HL-60 (cell line): ENCODE data around the gene NF1.

Experiments used
- DNase-seq, 2 experiments: peaks; one replicate each; pipeline ENCODE4 v3.0.0-alpha.2; 2010 to 2020; ENCODE audit warnings: low read depth in 1 of 2, low spot score in 1 of 2
- H3K27ac ChIP-seq: fragments of 250-450 bp; sonication (Bioruptor Pico); replicated peaks from 2 replicates; pipeline ENCODE4 v1.5.1; 2020; ENCODE audit warnings: mild to moderate bottlenecking, moderate library complexity
- H3K27me3 ChIP-seq: fragments of 250-450 bp; sonication (Bioruptor Pico); 2 replicates; pipeline ENCODE4 v1.5.1; 2021; ENCODE audit warnings: mild to moderate bottlenecking, moderate library complexity; ENCODE audit not compliant: insufficient read depth, poor library complexity, severe bottlenecking
- H3K4me3 ChIP-seq: replicated peaks from 2 replicates; pipeline ENCODE4 v1.5.1; 2011; ENCODE audit warnings: mild to moderate bottlenecking, control low read depth, low read length; ENCODE audit not compliant: insufficient read depth
- GABPA ChIP-seq: IDR thresholded peaks from 2 replicates; pipeline ENCODE4 v1.6.1; 2012; ENCODE audit warnings: low read depth
- POLR2AphosphoS5 ChIP-seq: IDR thresholded peaks from 2 replicates; pipeline ENCODE4 v1.6.1; 2012; ENCODE audit warnings: low read depth
- REST ChIP-seq: IDR thresholded peaks from 2 replicates; pipeline ENCODE4 v1.6.1; 2012; ENCODE audit warnings: low read depth; ENCODE audit not compliant: insufficient replicate concordance
- SPI1 ChIP-seq: IDR thresholded peaks from 2 replicates; pipeline ENCODE4 v1.6.1; 2012; ENCODE audit warnings: low read depth, mild to moderate bottlenecking, borderline replicate concordance
- TF ChIP-seq, protein P1 (sequence below): IDR thresholded peaks from one replicate; pipeline ENCODE4 v1.5.1; 2011; ENCODE audit warnings: low read length, control low read depth, inconsistent platforms; ENCODE audit not compliant: insufficient read depth

NF1 gene

GRCh38 chr17:31272803-31273202 is 178.0 kb downstream of the NF1 start:
- no peak for TF ChIP-seq REST
- TF ChIP-seq, protein P1, sequence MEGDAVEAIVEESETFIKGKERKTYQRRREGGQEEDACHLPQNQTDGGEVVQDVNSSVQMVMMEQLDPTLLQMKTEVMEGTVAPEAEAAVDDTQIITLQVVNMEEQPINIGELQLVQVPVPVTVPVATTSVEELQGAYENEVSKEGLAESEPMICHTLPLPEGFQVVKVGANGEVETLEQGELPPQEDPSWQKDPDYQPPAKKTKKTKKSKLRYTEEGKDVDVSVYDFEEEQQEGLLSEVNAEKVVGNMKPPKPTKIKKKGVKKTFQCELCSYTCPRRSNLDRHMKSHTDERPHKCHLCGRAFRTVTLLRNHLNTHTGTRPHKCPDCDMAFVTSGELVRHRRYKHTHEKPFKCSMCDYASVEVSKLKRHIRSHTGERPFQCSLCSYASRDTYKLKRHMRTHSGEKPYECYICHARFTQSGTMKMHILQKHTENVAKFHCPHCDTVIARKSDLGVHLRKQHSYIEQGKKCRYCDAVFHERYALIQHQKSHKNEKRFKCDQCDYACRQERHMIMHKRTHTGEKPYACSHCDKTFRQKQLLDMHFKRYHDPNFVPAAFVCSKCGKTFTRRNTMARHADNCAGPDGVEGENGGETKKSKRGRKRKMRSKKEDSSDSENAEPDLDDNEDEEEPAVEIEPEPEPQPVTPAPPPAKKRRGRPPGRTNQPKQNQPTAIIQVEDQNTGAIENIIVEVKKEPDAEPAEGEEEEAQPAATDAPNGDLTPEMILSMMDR: no peak
- TF ChIP-seq SPI1: no peak
- no peak for TF ChIP-seq POLR2AphosphoS5
- no peak for TF ChIP-seq GABPA
- Histone ChIP-seq H3K27ac (peak overlapping the region; percentile 67), H3K27me3 (no peaks in the 10 kb centered on the region), H3K4me3 (no peak overlapping the region)
- DNase-seq: no peak

GRCh38 chr17:31273516-31273915 is 178.7 kb downstream of the NF1 start:
- Histone ChIP-seq H3K27ac (peak overlapping the region; percentile 67), H3K27me3 (no peaks in the 10 kb centered on the region), H3K4me3 (no peak overlapping the region)
- no peak for DNase-seq
- TF ChIP-seq, protein P1: no peak
- no peak for TF ChIP-seq GABPA
- no peak for TF ChIP-seq REST

- TF ChIP-seq REST: peak; percentile 27
- TF ChIP-seq POLR2AphosphoS5: peak; percentile 35; the same call in 1 of the 2 replicates
- no peak; the same call in 1 of the 2 replicates for TF ChIP-seq SPI1
- TF ChIP-seq, protein P1: no peak
- TF ChIP-seq GABPA: no peak
- DNase-seq: peak; percentile 58 to 68
- peak overlapping the region; percentile 67 for H3K27ac ChIP-seq
- no peak overlapping the region for H3K4me3 ChIP-seq
- H3K27me3 ChIP-seq: no peaks in the 10 kb centered on the region
Measured at GRCh38 chr17:31274252-31274651, 179.5 kb downstream of the NF1 start.
